Upper lobe of left lung (tissue), 4 donors: ENCODE data around the gene PCP4.

ENCODE experiments used
- EP300 ChIP-seq, 4 donors: sonication (generic); formaldehyde crosslinking; IDR thresholded peaks; one replicate each; pipeline ENCODE4 v1.5.1; 2017; ENCODE audit warnings: antibody characterized with exemption in 4 of 4, control low read depth in 2 of 4
- POLR2A ChIP-seq, 4 donors: fragments of 450-650 bp; IDR thresholded peaks; one replicate each; pipeline ENCODE4 v1.5.1; 2016 to 2017; ENCODE audit warnings: antibody characterized with exemption in 4 of 4, mild to moderate bottlenecking in 2 of 4
- POLR2AphosphoS5 ChIP-seq, 2 donors: sonication (generic); formaldehyde crosslinking; IDR thresholded peaks; one replicate each; pipeline ENCODE4 v1.5.1; 2017; ENCODE audit warnings: antibody characterized with exemption in 2 of 2
- TF ChIP-seq, protein P1 (sequence below), 6 experiments: fragments of 450-650 bp in 4 of 6; fragments of 200-600 bp in 2 of 6; sonication (generic) in 2 of 6; IDR thresholded peaks; one replicate each; pipeline ENCODE4 v1.5.1; 2016 to 2019; ENCODE audit warnings: antibody characterized with exemption in 6 of 6

DNA sequence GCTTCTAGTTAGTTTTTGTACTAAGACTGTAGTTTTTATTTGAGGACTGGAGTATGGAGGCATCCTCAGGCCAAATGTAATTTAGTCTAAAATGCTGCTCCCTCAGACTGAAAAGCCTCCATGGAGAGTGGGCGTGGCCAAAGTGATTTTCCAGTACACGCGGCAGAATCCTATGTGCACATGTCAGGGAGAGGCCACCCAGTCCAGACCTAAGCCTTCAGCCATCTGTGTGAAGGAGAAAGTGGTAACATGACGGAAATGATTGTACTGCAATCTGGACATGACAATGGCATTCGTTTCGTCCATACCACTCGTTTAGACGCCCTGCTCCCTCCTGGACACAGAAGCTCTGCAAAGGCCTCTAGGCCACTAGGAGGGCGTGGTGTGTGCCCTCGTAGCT, 56.2 kb downstream of the PCP4 start:
- TF ChIP-seq, protein P1, sequence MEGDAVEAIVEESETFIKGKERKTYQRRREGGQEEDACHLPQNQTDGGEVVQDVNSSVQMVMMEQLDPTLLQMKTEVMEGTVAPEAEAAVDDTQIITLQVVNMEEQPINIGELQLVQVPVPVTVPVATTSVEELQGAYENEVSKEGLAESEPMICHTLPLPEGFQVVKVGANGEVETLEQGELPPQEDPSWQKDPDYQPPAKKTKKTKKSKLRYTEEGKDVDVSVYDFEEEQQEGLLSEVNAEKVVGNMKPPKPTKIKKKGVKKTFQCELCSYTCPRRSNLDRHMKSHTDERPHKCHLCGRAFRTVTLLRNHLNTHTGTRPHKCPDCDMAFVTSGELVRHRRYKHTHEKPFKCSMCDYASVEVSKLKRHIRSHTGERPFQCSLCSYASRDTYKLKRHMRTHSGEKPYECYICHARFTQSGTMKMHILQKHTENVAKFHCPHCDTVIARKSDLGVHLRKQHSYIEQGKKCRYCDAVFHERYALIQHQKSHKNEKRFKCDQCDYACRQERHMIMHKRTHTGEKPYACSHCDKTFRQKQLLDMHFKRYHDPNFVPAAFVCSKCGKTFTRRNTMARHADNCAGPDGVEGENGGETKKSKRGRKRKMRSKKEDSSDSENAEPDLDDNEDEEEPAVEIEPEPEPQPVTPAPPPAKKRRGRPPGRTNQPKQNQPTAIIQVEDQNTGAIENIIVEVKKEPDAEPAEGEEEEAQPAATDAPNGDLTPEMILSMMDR (IDR thresholded peaks at IDR 0.05) = no peak
- TF ChIP-seq POLR2A (IDR thresholded peaks at IDR 0.05) = no peak
- TF ChIP-seq EP300 (IDR thresholded peaks at IDR 0.05) = no peak
- TF ChIP-seq POLR2AphosphoS5 (IDR thresholded peaks at IDR 0.05) = no peak
